WTC11 (cell line): ENCODE measurements around the gene NUCB2. TPM values are rescaled to one million over a fixed set of nuclear protein-coding genes. Genes with fewer than 3 reads are reported as not detected.

Source experiments
- ATAC-seq: fragments of 200-7000 bp; cut with Tn5 transposase; 2 replicates; pipeline ENCODE4 v1.10.0; 2021; ENCODE audit warnings: mild to moderate bottlenecking, moderate library complexity
- Bru-seq: library from RNA; stranded (reverse); fragments of 400-500 nt; gene quantifications from one replicate; lab custom pipeline; 2021; lab: Mats Ljungman, UMichigan
- CTCF ChIA-PET: fragments of 300-600 bp; sonication (Branson Sonifier 250); formaldehyde crosslinking; loops from one replicate; lab custom pipeline; 2021; ENCODE audit warnings: antibody characterized with exemption; lab: Charles Lee
- POLR2A ChIA-PET: fragments of 350-600 bp; sonication (Branson Sonifier 250); formaldehyde crosslinking; loops from one replicate; lab custom pipeline; 2021; ENCODE audit warnings: antibody characterized with exemption; lab: Charles Lee
- DNase-seq: peaks from one replicate; pipeline ENCODE4 v3.0.0; 2021; ENCODE audit warnings: low spot score
- H3K27ac Mint-ChIP-seq: 2 replicates; pipeline ENCODE4 v1.8.0; 2021; ENCODE audit warnings: mixed read lengths
- H3K27me3 Mint-ChIP-seq: 2 replicates; pipeline ENCODE4 v1.8.0; 2021; ENCODE audit warnings: low read depth, mild to moderate bottlenecking, moderate library complexity, mixed read lengths
- H3K36me3 Mint-ChIP-seq: 2 replicates; pipeline ENCODE4 v1.8.0; 2021; ENCODE audit warnings: mixed read lengths
- H3K4me1 Mint-ChIP-seq: 2 replicates; pipeline ENCODE4 v1.8.0; 2022; ENCODE audit warnings: mixed read lengths
- H3K4me3 Mint-ChIP-seq: 2 replicates; pipeline ENCODE4 v1.8.0; 2021; ENCODE audit warnings: mild to moderate bottlenecking, moderate library complexity, mixed read lengths
- H3K9me3 Mint-ChIP-seq: 2 replicates; pipeline ENCODE4 v1.8.0; 2021; ENCODE audit warnings: mixed read lengths
- ELF4 ChIP-seq: sonication (generic); formaldehyde crosslinking; IDR thresholded peaks from 2 replicates; pipeline ENCODE4 v1.8.1; 2022; ENCODE audit warnings: low read depth, mild to moderate bottlenecking, moderate library complexity, missing genetic modification reagents
- FOXK1 ChIP-seq: sonication (generic); formaldehyde crosslinking; IDR thresholded peaks from 2 replicates; pipeline ENCODE4 v1.8.0; 2022; ENCODE audit warnings: mild to moderate bottlenecking, moderate library complexity, missing genetic modification reagents
- GABPB1 ChIP-seq: sonication (generic); formaldehyde crosslinking; IDR thresholded peaks from 2 replicates; pipeline ENCODE4 v1.8.1; 2023; ENCODE audit warnings: mild to moderate bottlenecking, missing genetic modification reagents
- HMGA2 ChIP-seq: fragments of 250-450 bp; sonication (Bioruptor Pico); IDR thresholded peaks from 2 replicates; pipeline ENCODE4 v1.4.0; 2021; ENCODE audit warnings: mild to moderate bottlenecking, moderate library complexity
- IRF1 ChIP-seq: sonication (generic); formaldehyde crosslinking; IDR thresholded peaks from 2 replicates; pipeline ENCODE4 v1.8.0; 2023; ENCODE audit warnings: missing genetic modification reagents
- MAX ChIP-seq: sonication (generic); formaldehyde crosslinking; IDR thresholded peaks from 2 replicates; pipeline ENCODE4 v1.8.0; 2022; ENCODE audit warnings: mild to moderate bottlenecking, missing genetic modification reagents
- MLX ChIP-seq: sonication (generic); formaldehyde crosslinking; IDR thresholded peaks from 2 replicates; pipeline ENCODE4 v1.8.1; 2023; ENCODE audit warnings: mild to moderate bottlenecking, missing genetic modification reagents, moderate library complexity
- MXD4 ChIP-seq: fragments of 250-450 bp; sonication (Bioruptor Pico); IDR thresholded peaks from 2 replicates; pipeline ENCODE4 v1.8.0; 2021; ENCODE audit warnings: mild to moderate bottlenecking, moderate library complexity, borderline replicate concordance
- NFE2L1 ChIP-seq: sonication (generic); formaldehyde crosslinking; IDR thresholded peaks from 2 replicates; pipeline ENCODE4 v1.8.1; 2023; ENCODE audit warnings: missing genetic modification reagents
- SMAD4 ChIP-seq: sonication (generic); formaldehyde crosslinking; IDR thresholded peaks from 2 replicates; pipeline ENCODE4 v1.8.0; 2022; ENCODE audit warnings: mild to moderate bottlenecking, missing genetic modification reagents
- STAT6 ChIP-seq: sonication (generic); formaldehyde crosslinking; conservative IDR thresholded peaks from 2 replicates; pipeline ENCODE4 v1.8.1; 2023; ENCODE audit warnings: mild to moderate bottlenecking, low read depth, missing genetic modification reagents, moderate library complexity
- TCF7 ChIP-seq: sonication (generic); formaldehyde crosslinking; IDR thresholded peaks from 2 replicates; pipeline ENCODE4 v1.8.0; 2022; ENCODE audit warnings: mild to moderate bottlenecking, low read depth, missing genetic modification reagents, moderate library complexity
- TP53 ChIP-seq: sonication (generic); formaldehyde crosslinking; IDR thresholded peaks from 2 replicates; pipeline ENCODE4 v1.8.1; 2023; ENCODE audit warnings: mild to moderate bottlenecking, missing genetic modification reagents
- USF1 ChIP-seq: sonication (generic); formaldehyde crosslinking; IDR thresholded peaks from 2 replicates; pipeline ENCODE4 v1.8.0; 2022; ENCODE audit warnings: mild to moderate bottlenecking, missing genetic modification reagents
- ZBTB43 ChIP-seq: sonication (generic); formaldehyde crosslinking; IDR thresholded peaks from 2 replicates; pipeline ENCODE4 v1.8.1; 2023; ENCODE audit warnings: mild to moderate bottlenecking, missing genetic modification reagents
- ZNF121 ChIP-seq: sonication (generic); formaldehyde crosslinking; IDR thresholded peaks from 2 replicates; pipeline ENCODE4 v1.8.0; 2023; ENCODE audit warnings: missing genetic modification reagents
- ZNF138 ChIP-seq: sonication (generic); formaldehyde crosslinking; conservative IDR thresholded peaks from 2 replicates; pipeline ENCODE4 v1.8.1; 2022; ENCODE audit warnings: mild to moderate bottlenecking, moderate library complexity, missing genetic modification reagents
- ZNF219 ChIP-seq: sonication (generic); formaldehyde crosslinking; IDR thresholded peaks from 2 replicates; pipeline ENCODE4 v1.8.0; 2023; ENCODE audit warnings: missing genetic modification reagents, mild to moderate bottlenecking, borderline replicate concordance
- ZNF232 ChIP-seq: sonication (generic); formaldehyde crosslinking; IDR thresholded peaks from 2 replicates; pipeline ENCODE4 v1.8.0; 2022; ENCODE audit warnings: mild to moderate bottlenecking, missing genetic modification reagents
- ZNF281 ChIP-seq: sonication (generic); formaldehyde crosslinking; IDR thresholded peaks from 2 replicates; pipeline ENCODE4 v1.8.0; 2023; ENCODE audit warnings: mild to moderate bottlenecking, missing genetic modification reagents
- ZNF396 ChIP-seq: fragments of 250-450 bp; sonication (Bioruptor Pico); IDR thresholded peaks from 2 replicates; pipeline ENCODE4 v1.8.0; 2021; ENCODE audit warnings: mild to moderate bottlenecking, moderate library complexity, borderline replicate concordance
- ZNF423 ChIP-seq: fragments of 250-450 bp; sonication (Bioruptor Pico); IDR thresholded peaks from 2 replicates; pipeline ENCODE4 v2.1.2; 2022; ENCODE audit warnings: mild to moderate bottlenecking, moderate library complexity
- ZNF425 ChIP-seq: fragments of 250-450 bp; sonication (Bioruptor Pico); conservative IDR thresholded peaks from 2 replicates; pipeline ENCODE4 v1.9.0; 2021; ENCODE audit warnings: mild to moderate bottlenecking
- ZNF671 ChIP-seq: fragments of 250-450 bp; sonication (Bioruptor Pico); IDR thresholded peaks from 2 replicates; pipeline ENCODE4 v1.8.0; 2021; ENCODE audit warnings: mild to moderate bottlenecking
- long read RNA-seq, 3 experiments: library from RNA in 1 of 3; library from capped mRNA in 1 of 3; library from polyadenylated mRNA in 1 of 3; unstranded in 2 of 3; stranded (forward) in 1 of 3; transcript quantifications; one replicate each; pipeline ENCODE4 v2.0.0, GENCODE V29; 2021
- total RNA-seq: library from RNA; stranded (reverse); gene quantifications from 3 replicates; pipeline ENCODE4 v1.2.3, GENCODE V29; 2021

Gene NUCB2
- total RNA-seq (16.1 to 20.9 TPM (median 16.7 TPM) in 3 replicates), Bru-seq, nascent RNA (percentile 37 among the genes with signal in this experiment)
- long read RNA-seq, experiment 1, transcript NUCB2-208 (14 exons, 2,274 nt): major isoform, 37 of 81 reads
- long read RNA-seq, experiment 1, partial matches to known transcripts: 6 of 81 reads
- long read RNA-seq, experiment 1, other reads (novel, unspliced or antisense): 38 of 81 reads
- long read RNA-seq, experiment 2, partial matches to known transcripts: 2 of 12 reads
- long read RNA-seq, experiment 2, other reads (novel, unspliced or antisense): 7 of 12 reads
- long read RNA-seq, experiment 3, transcript NUCB2-208 (14 exons, 2,274 nt): major isoform, 36 of 74 reads
- long read RNA-seq, experiment 3, partial matches to known transcripts: 11 of 74 reads
- long read RNA-seq, experiment 3, other reads (novel, unspliced or antisense): 27 of 74 reads

GRCh38 chr11:17276236-17277023 lies at the start of gene NUCB2:
NUCB2 (plus strand) TSS chr11:17276739; CDS start chr11:17295324, 18,585 bp downstream.
- no peaks in the 10 kb centered on the region for H3K36me3 Mint-ChIP-seq
- peaks cover 56% of the 10 kb centered on the region for H3K27me3 Mint-ChIP-seq
- no peak within 1 kb of the TSS for H3K27ac Mint-ChIP-seq
- peaks cover 7% of the 10 kb centered on the region for H3K4me1 Mint-ChIP-seq
- ATAC-seq: peak; percentile 95
- ChIA-PET CTCF (interaction anchor here (0.7 to 2.5 kb wide), 4 partner anchors 47 to 262 kb away, joined by 3 to 8 read pairs (median 4); partner anchors contain the start of gene KCNJ11), POLR2A (interaction anchor here (0.6 to 0.7 kb wide), 2 partner anchors 25 to 263 kb away, joined by 3 read pairs; no protein-coding TSS in a partner anchor)
- peak within 1 kb of the TSS; percentile 88 for H3K4me3 Mint-ChIP-seq
- no peaks in the 10 kb centered on the region for H3K9me3 Mint-ChIP-seq
- peak; percentile 99 for DNase-seq
- TF ChIP-seq TP53 (CRISPR knock-in tag): no peak
- no peak for TF ChIP-seq SMAD4
- 0 out of 2 replicates have a peak, but pooled peaks have one; percentile 27 for TF ChIP-seq ZNF219
- no peak; the same call in 1 of the 2 replicates for TF ChIP-seq ZBTB43 (CRISPR knock-in tag)
- TF ChIP-seq ZNF281 (CRISPR knock-in tag): no peak
- no peak for TF ChIP-seq ZNF671 (CRISPR knock-in tag)
- no peak for TF ChIP-seq MXD4
- TF ChIP-seq USF1 (CRISPR knock-in tag): no peak; the same call in 1 of the 2 replicates
- 0 out of 2 replicates have a peak, but pooled peaks have one; percentile 40 for TF ChIP-seq FOXK1 (CRISPR knock-in tag)
- no peak for TF ChIP-seq STAT6 (CRISPR knock-in tag)
- TF ChIP-seq ZNF423 (CRISPR knock-in tag): no peak; the same call in 1 of the 2 replicates
- 0 out of 2 replicates have a peak, but pooled peaks have one; percentile 42 for TF ChIP-seq NFE2L1 (CRISPR knock-in tag)
- no peak for TF ChIP-seq ZNF425
- peak; percentile 88 for TF ChIP-seq MAX (CRISPR knock-in tag)
- TF ChIP-seq ZNF396 (CRISPR knock-in tag): no peak
- TF ChIP-seq ZNF121: no peak
- no peak for TF ChIP-seq TCF7 (CRISPR knock-in tag)
- no peak for TF ChIP-seq HMGA2
- TF ChIP-seq ZNF138 (CRISPR knock-in tag): no peak
- no peak for TF ChIP-seq ZNF232 (CRISPR knock-in tag)
- TF ChIP-seq ELF4: no peak
- no peak for TF ChIP-seq IRF1 (CRISPR knock-in tag)
- TF ChIP-seq GABPB1 (CRISPR knock-in tag): 0 out of 2 replicates have a peak, but pooled peaks have one; percentile 15
- no peak for TF ChIP-seq MLX (CRISPR knock-in tag)
